DMS53 treated with DMSO at 0.1 percent for 48 hours (cell line): ENCODE measurements around the gene BSPRY.
A peak's percentile ranks its signal among the peaks of the same experiment; 100 is the strongest.
"Not testable (repeated sequence)": the region's sequence is repeated elsewhere in the genome, so short reads cannot be mapped to it uniquely, and the experiment has no call there.

Experiments
- DNase-seq: peaks from one replicate; lab custom pipeline; 2025; ENCODE audit not compliant: unreplicated experiment; lab: John Stamatoyannopoulos, UW

The BSPRY gene

GRCh38 chr9:113368982-113369854 lies 19.9 kb downstream of the BSPRY start:
- DNase-seq = no peak

GRCh38 chr9:113369855-113370140 lies 20.5 kb downstream of the BSPRY start:
- no peak for DNase-seq

- DNase-seq = no peak
Measured at GRCh38 chr9:113370806-113371325, 21.5 kb downstream of the BSPRY start.

- no peak for DNase-seq
Measured at GRCh38 chr9:113372059-113372458, 22.7 kb downstream of the BSPRY start.

- DNase-seq = no peak
Measured at GRCh38 chr9:113373256-113373655, 23.9 kb downstream of the BSPRY start.

- no peak for DNase-seq
Measured at GRCh38 chr9:113373676-113374392, 24.5 kb downstream of the BSPRY start.

GRCh38 chr9:113375057-113376023 lies 26.0 kb downstream of the BSPRY start:
- DNase-seq = no peak

GRCh38 chr9:113376634-113377567 lies 27.6 kb downstream of the BSPRY start, which contains the start of gene HDHD3:
TSS of gene HDHD3 (minus strand) at chr9:113376986. CDS start at chr9:113374354, 2,632 bp downstream.
- peak; percentile 70 for DNase-seq

GRCh38 chr9:113379094-113379828 lies 29.9 kb downstream of the BSPRY start:
- DNase-seq = not testable (repeated sequence)

GRCh38 chr9:113379829-113380210 lies 30.5 kb downstream of the BSPRY start:
- not testable (repeated sequence) for DNase-seq

- no peak for DNase-seq
Measured at GRCh38 chr9:113380869-113381378, 31.6 kb downstream of the BSPRY start.

GRCh38 chr9:113381441-113381840 lies 32.1 kb downstream of the BSPRY start:
- not testable (repeated sequence) for DNase-seq

GRCh38 chr9:113381909-113382411 lies 32.6 kb downstream of the BSPRY start:
- peak; percentile 57 for DNase-seq

- no peak for DNase-seq
Measured at GRCh38 chr9:113386571-113387393, 37.4 kb downstream of the BSPRY start.

- DNase-seq = peak; percentile 25
Measured at GRCh38 chr9:113387560-113388230, 38.4 kb downstream of the BSPRY start.

GRCh38 chr9:113388833-113389232 lies 39.5 kb downstream of the BSPRY start:
- no peak for DNase-seq

GRCh38 chr9:113389451-113389850 lies 40.1 kb downstream of the BSPRY start:
- DNase-seq = no peak
